8988T (cell line): ENCODE results near the gene FAM83G.
A peak's percentile ranks its signal among the peaks of the same experiment; 100 is the strongest.
"Not testable (repeated sequence)": the region's sequence is repeated elsewhere in the genome, so short reads cannot be mapped to it uniquely, and the experiment has no call there.

Experiments used
- DNase-seq: peaks from one replicate; pipeline ENCODE4 v3.0.0; 2011

Gene FAM83G, protein sequence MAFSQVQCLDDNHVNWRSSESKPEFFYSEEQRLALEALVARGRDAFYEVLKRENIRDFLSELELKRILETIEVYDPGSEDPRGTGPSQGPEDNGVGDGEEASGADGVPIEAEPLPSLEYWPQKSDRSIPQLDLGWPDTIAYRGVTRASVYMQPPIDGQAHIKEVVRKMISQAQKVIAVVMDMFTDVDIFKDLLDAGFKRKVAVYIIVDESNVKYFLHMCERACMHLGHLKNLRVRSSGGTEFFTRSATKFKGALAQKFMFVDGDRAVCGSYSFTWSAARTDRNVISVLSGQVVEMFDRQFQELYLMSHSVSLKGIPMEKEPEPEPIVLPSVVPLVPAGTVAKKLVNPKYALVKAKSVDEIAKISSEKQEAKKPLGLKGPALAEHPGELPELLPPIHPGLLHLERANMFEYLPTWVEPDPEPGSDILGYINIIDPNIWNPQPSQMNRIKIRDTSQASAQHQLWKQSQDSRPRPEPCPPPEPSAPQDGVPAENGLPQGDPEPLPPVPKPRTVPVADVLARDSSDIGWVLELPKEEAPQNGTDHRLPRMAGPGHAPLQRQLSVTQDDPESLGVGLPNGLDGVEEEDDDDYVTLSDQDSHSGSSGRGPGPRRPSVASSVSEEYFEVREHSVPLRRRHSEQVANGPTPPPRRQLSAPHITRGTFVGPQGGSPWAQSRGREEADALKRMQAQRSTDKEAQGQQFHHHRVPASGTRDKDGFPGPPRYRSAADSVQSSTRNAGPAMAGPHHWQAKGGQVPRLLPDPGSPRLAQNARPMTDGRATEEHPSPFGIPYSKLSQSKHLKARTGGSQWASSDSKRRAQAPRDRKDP

DNA sequence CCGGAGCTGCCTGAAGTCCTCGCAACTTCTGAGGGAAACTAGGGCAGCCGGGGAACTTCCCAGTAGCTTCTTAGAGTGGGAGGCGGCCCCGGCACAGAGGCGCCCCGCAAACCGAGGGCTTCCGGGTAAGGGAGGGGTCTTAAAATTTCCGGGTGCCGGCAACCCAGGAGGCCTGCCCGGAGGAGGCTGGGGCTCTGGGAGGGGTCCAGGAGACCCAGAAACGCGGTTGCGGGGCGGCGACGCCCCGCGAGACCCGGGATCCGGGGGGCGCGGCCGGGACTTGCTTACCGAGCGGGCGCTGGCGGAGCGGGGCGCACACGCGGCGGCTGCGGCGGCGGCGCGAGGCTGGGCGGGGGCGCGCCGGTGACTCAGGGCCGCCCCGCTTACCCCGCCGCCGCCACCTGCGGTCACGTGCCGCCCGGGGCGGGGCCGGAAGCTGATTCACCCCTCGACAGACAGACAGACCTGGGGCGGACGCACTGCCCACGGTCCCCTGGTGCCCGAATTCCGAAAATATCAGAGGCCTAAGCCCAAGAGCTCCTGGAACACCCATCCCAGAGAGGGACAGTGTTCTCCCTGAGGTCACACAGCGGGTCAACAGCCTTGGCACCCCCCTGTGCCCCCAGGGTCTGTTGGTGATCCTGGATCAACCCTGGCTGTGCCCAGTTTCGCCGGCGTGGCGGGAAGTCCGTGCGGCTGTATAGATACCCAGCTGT is at the start of gene FAM83G:
FAM83G (minus strand) TSS at position 344 of the 716 bp plus-strand sequence. CDS start 723 bp downstream, outside the sequence.
- peak; percentile 88 for DNase-seq

DNA sequence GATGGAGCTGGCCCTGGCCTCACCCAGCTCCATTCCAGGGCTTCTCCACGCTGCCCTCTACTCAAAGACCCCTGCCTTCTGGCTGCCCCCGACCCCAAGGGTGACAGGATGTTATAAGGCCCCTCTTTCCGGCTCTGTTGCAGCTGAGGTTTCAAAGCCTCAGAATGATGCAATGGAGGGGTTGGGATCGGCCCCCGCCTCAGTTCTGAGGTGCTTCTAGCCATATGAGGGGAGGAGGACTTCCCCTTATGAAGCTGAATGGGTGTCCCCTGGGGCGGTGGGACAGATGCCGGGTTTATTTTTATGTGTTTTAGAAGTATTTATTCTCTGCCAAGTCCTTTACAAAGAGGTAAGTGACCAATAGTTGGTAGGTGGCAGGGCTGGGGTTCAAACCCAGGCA is 44.3 kb upstream of the FAM83G start:
- DNase-seq: not testable (repeated sequence)

DNA sequence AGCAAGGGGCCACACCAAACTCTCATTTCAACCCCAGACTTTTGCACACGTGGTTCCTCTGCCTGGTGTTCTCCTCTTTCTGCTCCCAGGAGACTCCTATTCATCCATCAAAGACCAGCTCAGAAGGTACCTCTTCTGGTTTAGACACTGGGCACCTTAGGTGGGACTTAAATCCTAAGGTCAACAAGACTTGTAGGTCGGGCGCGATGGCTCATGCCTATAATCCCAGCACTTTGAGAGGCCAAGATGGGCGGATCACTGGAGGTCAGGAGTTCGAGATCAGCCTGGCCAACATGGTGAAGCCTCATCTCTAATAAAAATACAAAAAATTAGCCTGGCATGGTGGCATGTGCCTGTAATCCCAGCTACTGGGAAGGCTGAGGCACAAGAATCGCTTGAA is 42.9 kb upstream of the FAM83G start:
- DNase-seq: not testable (repeated sequence)

DNA sequence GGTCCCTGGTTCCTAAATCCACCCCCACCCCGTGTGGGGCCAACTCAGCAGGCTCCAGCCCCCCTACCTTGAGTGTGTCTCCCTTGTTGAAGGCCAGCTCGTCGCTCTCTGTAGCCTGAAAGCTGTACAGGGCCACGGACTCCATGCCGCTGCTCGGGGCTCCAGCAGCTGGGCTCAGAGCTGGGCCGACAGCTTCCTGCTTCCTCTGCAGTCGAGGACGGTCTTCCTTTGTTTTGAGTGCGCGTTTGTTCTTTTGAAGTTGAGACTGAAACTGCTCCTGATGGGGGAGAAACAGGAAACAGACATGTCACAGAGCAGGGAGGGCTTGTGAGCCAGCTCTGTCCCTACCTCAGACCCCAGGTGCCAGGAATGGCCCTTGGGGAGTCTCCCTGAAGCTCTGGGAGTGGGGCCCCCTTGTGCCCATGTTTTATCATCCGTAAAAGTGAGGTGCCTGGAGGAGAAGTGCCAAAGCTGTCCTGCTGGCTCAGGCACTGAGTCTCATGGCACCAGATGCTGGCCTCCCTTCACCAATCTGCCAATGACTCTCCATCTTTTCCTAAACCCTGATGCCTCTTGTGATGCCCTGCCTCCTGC is 42.3 kb upstream of the FAM83G start, which contains the start of gene GRAP:
GRAP (minus strand) TSS at position 176 of the 594 bp plus-strand sequence; CDS start at position 145, 31 bp downstream.
- DNase-seq: not testable (repeated sequence)

DNA sequence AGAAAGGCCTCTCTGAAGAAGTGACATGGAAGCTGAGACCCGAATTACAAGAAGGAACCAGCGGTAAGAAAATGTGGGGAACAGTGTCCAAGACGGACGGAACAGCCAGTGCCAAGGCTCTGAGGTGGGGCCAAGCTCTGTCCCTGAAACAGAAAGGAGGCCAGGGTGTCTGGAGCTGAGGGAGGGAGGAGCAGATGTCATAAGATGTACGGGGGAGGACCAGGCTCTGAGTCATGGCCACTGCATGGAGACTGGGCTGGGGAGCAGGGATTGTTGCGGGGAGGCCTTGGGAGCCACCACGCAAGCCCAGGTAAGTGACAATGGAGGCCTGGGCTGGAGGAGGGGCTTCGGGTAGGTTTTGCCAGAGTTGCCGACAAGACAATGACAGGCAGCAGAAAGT is 40.1 kb upstream of the FAM83G start:
- DNase-seq: not testable (repeated sequence)

DNA sequence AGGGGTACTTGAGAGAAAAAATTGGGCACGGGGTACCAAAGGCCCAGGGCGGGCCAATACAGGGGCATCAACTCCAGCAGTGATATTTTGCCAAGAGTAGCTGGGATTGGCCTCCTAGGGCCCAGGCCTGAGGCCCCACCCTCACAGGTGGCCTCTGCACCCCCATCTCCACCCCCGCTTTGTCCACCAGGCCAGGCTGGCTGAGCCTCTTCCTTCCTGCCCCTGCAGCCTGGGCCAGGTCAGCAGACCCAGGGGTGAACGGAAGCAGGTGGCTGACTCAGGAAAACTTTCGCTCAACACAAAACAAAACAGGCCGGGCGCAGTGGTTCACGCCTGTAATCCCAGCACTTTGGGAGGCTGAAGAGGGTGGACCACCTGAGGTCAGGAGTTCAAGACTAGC is 38.5 kb upstream of the FAM83G start:
- DNase-seq: not testable (repeated sequence)

DNA sequence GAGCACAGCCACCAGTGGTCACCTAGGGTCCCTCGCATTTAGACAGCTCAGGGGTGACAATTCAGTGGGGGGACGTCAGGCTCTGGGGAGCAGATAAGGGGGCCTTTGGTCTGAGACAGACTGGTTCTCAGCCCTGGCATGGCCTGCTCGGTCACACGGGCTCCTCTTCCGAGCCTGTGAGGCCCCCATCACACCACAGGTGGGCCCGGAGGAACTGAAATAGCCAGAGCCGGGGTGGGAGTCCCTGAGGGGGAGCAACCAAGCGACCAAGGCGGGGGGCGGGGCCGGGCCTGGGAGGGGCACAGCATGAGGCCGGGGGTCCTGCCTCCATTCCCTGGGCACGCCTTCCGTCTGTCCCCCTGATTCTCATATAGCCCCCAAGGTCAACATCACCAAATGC is 37.8 kb upstream of the FAM83G start:
- not testable (repeated sequence) for DNase-seq

DNA sequence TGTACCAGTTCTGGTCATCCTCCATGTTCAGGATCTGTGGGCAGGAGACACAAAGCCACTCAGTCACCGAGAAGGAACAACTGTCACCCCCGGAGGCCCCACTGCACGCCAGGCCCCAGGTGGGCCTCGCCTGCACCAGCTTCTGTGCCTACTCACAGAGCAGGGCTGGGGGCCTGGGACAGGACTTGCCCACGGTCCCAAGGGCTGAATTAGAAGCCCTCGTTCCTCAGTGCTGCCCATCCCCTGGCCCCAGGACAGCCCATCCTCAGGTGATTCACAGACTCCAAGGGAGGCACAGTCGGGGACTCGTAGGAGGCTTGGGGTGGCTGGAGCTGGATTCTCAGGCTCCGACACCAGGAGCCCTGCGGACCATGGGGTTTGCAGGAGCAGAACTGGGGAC is 37.3 kb upstream of the FAM83G start:
- not testable (repeated sequence) for DNase-seq

DNA sequence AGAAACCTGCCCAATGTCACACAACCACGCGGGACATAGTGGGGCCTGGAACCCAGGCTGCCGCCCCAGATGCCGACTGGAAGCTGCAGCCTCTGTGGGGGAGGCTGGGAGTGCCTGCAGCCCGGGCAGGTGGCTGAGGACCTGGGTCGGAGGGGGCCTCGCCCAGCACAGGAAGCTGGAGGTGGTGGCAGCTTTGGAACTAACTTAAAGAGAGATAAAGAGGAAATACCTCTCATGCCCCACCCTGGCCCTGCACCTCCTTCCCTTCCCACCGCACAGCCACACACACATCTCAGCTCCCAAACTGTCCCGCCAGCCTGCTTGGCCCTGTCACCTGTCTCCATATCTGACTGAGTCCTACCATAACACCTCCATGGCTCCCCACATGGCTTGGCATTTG is 35.8 kb upstream of the FAM83G start:
- not testable (repeated sequence) for DNase-seq

DNA sequence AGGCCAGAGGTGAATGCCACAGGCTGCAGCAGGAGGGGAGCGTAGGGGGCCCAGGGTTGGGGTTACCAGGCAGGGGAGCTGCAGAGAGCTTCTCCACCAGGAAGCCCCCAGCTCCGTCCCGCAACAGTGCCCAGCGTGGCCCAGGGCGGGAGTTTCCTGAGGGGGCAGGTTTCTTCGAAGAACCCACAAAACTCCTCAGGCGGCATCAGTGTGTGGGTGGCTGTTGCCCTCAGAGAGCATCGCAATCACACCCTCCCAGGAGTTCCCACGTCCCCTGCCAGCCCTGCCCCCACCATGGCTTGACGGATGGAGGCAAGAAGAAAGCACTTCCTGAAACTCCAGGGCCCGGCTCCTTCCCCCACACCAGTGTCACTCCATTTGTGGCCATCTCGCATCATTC is 34.2 kb upstream of the FAM83G start:
- not testable (repeated sequence) for DNase-seq

DNA sequence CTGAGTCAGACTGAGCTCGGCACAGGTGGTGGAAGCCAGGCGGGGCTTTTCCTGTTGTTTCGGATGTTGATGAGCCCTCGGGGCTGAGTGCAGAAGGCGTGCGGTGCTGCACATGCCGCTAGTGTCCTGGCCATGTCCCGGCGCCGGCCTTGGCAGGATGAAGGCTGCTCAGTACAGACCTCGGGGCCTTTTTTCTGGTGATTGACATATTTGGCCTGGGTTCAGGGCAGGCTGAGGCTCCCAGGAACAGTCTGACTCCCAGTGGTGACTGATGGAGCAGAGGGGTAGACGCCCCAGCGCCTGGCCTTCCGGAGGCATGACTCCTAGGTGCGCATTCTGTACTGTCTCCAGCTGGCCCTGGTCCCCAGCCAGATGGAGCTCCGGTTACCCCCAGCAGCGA is 33.4 kb upstream of the FAM83G start:
- DNase-seq: not testable (repeated sequence)

DNA sequence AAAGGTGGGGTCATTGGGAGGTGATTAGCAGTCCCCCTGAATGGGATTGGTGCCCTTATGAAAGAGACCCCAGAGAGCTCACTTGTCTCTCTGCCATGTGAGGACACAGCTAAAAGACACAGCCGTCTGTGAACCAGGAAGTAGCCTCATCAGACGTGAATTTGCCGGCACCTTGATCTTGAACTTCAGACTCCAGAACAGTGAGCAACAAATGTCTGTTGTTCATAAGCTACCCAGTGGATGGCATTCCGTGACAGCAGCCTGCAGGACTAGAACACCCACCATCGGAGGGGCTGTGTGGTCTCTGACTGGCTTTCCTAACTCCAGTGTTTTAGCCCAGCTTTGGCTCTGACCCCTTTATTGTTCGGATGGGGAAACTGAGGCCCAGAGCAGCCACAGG is 33.0 kb upstream of the FAM83G start:
- not testable (repeated sequence) for DNase-seq

DNA sequence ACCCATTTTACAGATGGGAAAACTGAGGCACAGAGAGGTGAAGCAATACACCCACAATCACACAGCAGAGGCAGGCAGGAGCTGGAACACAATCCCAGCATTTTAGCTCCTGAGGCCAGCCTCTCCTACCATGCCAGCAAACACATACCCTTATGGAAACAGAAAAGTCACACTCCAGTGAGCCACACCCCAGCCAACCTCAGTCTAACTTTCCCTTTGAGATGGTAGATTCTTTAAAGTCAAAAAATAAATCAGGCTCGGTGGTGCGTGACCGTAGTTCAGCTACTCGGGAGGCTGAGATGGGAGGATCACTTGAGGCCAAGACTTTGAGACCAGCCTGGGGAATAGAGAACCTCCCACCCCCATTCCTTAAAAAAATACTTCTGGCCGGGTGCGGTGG is 31.6 kb upstream of the FAM83G start:
- DNase-seq: not testable (repeated sequence)

DNA sequence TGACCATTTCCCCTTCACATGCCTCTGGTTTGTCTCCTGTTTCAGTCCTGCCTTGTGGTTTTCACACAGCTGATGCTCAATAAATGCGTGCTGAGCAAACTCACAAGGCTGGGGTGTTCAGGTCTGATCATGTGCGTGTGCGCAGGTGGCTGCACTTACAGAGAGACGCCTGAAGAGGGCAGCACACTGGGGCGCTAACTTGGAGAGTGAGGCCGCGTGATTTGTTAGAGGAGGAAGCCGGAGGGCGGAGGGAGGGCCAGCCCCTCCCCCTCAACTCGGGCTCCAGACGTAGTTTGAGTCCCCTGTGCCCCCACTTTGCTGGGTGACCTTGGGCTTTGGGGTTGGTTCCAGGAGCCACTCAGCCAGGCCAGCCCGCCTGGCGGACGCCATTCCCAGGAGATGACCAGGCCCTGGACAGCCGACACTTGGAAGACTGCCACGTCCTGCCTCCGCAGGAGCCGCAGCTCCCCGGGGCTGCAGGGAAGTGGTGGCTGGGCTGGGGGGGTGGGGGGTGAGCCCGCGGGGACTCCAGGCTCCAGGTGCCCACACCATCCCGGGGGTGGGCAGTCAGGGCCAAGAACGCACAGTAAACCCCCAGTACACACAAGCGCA is 27.9 kb upstream of the FAM83G start:
- not testable (repeated sequence) for DNase-seq

DNA sequence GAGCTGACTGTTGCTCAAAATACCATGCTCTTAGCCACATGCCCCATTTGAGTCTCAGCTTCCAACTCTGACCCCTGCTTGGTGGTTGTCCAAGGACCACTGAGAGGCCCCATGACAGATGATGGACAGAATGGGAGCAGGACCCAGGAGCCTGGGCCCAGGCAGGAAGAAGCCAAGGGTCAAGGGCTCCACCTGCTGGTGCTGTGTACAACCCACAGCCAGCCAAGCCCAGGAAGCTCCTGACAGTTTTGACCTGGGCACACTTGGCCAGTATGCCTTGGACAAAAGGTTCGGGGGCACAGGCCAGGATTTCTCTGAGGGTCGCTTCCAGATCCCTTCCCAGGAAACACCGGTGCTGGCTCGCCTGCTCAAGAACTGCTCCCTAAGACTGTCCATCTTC is 27.2 kb upstream of the FAM83G start:
- not testable (repeated sequence) for DNase-seq

DNA sequence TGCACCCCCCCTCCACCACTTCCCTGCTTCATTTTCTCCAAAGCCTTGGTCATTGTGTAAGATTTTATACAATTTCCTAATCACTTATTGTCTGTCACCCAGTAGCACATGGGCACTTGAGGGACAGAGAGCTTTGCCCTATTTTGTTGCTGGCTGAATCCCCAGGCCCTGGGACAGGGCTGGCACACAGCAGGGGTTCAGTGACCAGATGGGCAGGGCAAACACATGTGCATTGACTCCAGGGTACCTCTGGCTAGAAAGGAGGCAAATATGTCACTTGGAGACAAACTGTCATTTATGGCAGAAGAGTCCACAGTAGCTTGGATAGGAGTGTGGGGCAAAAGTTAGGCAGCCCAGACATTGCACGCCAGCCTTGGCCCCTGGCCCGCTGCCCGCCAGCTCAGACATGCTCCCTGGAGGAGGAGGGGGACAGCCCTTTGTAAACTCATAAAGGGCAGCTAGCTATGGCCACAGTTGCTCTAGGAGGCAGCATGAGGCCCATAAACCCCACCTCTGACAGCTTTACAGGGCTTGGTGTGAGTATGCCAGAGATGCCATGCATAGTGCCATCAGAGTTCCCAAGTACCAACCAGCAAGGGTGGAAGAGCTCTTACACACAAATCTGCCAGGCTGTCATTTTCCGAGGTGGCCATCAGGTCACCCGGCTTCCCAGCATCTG is 26.3 kb upstream of the FAM83G start:
- DNase-seq: not testable (repeated sequence)

DNA sequence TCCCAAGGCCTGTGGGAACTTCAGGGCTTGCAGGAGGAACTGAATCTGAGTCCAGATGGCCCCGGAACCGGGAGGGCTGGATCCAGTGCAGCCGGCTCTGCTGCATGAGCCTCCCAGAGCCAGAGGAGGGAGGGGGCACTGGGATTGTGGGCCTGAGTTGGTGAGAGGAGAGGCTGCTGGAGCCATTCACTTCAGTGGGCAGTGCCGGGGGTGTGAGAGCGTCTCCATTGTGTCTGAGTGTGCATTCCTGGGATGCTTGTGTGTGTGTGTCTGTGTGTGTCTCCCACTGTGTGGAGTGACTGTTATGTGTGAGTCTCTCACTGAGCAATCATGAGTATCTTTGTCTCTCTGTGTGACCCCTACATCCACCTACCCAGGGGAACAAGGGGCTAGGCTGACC is 25.2 kb upstream of the FAM83G start:
- DNase-seq: not testable (repeated sequence)

DNA sequence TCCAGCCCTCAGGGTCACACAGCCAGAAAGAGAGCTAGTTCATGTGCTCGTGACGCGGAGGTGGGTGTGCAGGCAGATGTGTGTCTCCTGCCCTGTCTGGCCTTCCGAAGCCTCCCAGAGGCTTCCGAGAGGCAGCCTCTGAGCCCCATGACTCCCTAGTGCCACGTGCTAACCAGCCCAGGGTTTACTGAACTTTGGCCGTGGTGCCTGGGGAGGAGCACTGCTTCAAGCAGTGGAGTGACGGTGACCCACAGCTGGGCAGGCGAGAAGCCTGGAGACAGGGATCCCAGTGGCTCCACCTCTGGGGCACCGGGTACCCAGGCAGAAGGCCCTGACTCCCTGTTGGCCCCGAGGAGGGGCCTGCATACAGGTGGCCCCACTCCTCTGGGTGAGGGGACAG is 24.1 kb upstream of the FAM83G start:
- not testable (repeated sequence) for DNase-seq

DNA sequence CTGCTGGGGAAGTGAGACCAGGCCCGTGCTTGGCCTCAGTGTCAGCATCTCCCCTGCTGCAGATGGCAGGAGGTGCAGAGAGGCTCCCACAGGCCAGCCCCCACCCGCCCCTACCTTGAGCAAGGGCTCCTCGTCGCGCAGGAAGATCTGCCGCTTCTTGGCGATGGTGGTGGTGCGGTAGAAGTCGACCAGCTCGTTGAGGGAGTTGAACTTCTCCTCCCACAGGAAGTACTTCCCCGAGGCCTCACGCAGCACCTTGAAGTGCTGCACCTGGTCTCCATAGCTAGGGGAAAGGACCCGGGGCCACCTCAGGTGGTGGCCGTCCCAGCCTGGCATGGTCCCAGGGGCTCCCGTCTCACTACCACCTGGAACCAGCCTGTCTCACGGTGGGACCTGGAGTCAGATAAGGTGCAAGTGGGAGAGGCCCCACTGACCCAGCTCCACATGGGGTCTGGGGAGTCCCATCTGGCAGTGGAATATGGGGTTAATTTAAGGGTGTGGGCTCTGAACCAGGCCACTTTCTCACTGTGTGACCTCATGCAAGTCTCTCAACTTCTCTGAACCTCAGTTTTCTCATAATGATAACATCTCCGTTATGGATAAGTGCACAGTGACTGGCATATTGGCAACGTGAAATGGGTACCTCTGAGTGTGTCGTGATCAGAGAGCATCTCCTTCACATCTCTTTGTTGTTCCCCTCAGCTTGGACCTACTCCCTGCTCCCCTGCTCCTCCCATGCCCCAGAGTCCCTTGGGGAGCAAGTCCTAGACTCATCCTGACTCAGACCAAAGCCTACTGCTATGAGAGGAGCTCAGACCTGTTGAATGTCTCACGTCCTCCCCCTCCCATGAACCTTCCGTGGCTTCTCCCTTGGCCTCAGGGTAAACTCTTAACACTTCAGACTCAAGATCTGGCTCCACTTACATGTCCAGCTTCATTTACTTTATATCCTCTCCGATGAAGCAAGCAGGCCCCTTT is 19.8 kb upstream of the FAM83G start:
- no peak for DNase-seq
